Endometrial microvascular endothelial cells (primary cell): Measurements from ENCODE around the gene PRRC2B. TPM values are rescaled to one million over a fixed set of nuclear protein-coding genes. Genes with fewer than 3 reads are reported as not detected.
"Not testable (repeated sequence)": the region's sequence is repeated elsewhere in the genome, so short reads cannot be mapped to it uniquely, and the experiment has no call there.

Experiments used
- in situ Hi-C: cut with HindIII; loops from 2 replicates; pipeline ENCODE4 v1.10.0; 2017; ENCODE audit warnings: low sequenced_read_pairs, low pct_unique_long_range_greater_than_20kb; ENCODE audit errors: inconsistent ontology term
- total RNA-seq: library from RNA; depleted of rRNA; stranded (reverse); fragments of >200 nt; gene quantifications from one replicate; pipeline ENCODE4 v1.2.3, GENCODE V29; 2015; ENCODE audit errors: inconsistent ontology term

PRRC2B gene
- total RNA-seq, 1 donor from 2014 or later = 93.1 TPM

- in situ Hi-C loops = no loop called here
Observed at GRCh38 chr9:131494296-131494870, 100.5 kb downstream of the PRRC2B start.

- in situ Hi-C loops = no loop called here
Observed at GRCh38 chr9:131495785-131496184, 101.9 kb downstream of the PRRC2B start.

GRCh38 chr9:131496844-131497405 lies 103.0 kb downstream of the PRRC2B start:
- in situ Hi-C loops = no loop called here

- in situ Hi-C loops = no loop called here
Observed at GRCh38 chr9:131499254-131499767, 105.4 kb downstream of the PRRC2B start.

- in situ Hi-C loops = no loop called here
Observed at GRCh38 chr9:131500377-131500776, 106.5 kb downstream of the PRRC2B start.

GRCh38 chr9:131500939-131501541 lies 107.2 kb downstream of the PRRC2B start:
- in situ Hi-C loops = no loop called here

- in situ Hi-C loops = no loop called here
Observed at GRCh38 chr9:131502781-131503625, 109.1 kb downstream of the PRRC2B start, which contains the start of gene POMT1. Gene POMT1, plus strand, starts transcription at chr9:131502918. Its CDS starts 1,301 bp downstream, at chr9:131504219.

- in situ Hi-C loops = no loop called here
Observed at GRCh38 chr9:131503626-131504465, 110.0 kb downstream of the PRRC2B start.

GRCh38 chr9:131505012-131505411 lies 111.1 kb downstream of the PRRC2B start:
- in situ Hi-C loops = no loop called here

- in situ Hi-C loops = no loop called here
Observed at GRCh38 chr9:131511416-131511815, 117.5 kb downstream of the PRRC2B start.

- in situ Hi-C loops = no loop called here
Observed at GRCh38 chr9:131511880-131512279, 118.0 kb downstream of the PRRC2B start.

- in situ Hi-C loops = no loop called here
Observed at GRCh38 chr9:131513177-131513576, 119.3 kb downstream of the PRRC2B start.

- in situ Hi-C loops = not testable (repeated sequence)
Observed at GRCh38 chr9:131515559-131516031, 121.7 kb downstream of the PRRC2B start.

- in situ Hi-C loops = no loop called here
Observed at GRCh38 chr9:131516100-131516499, 122.2 kb downstream of the PRRC2B start.

GRCh38 chr9:131516930-131517329 lies 123.0 kb downstream of the PRRC2B start:
- in situ Hi-C loops = no loop called here

- in situ Hi-C loops = no loop called here
Observed at GRCh38 chr9:131517761-131518190, 123.9 kb downstream of the PRRC2B start.

- in situ Hi-C loops = no loop called here
Observed at GRCh38 chr9:131518553-131518952, 124.7 kb downstream of the PRRC2B start.

- in situ Hi-C loops = no loop called here
Observed at GRCh38 chr9:131520503-131520902, 126.6 kb downstream of the PRRC2B start.
